Endothelial cell of umbilical vein (primary cell): ENCODE measurements around the gene ADGRB2. TPM values are rescaled to one million over a fixed set of nuclear protein-coding genes. Genes with fewer than 3 reads are reported as not detected.

Experiments
- BruUV-seq: library from RNA; stranded (reverse); fragments of 400-500 nt; replicated peaks from 2 replicates; lab custom pipeline; 2021; lab: Mats Ljungman, UMichigan
- CTCF ChIA-PET: fragments of 300-600, 350-600 bp; sonication (Branson Sonifier 250); formaldehyde crosslinking; loops from one replicate; lab custom pipeline; 2021; ENCODE audit warnings: antibody characterized with exemption, inconsistent platforms; lab: Charles Lee
- POLR2A ChIA-PET: fragments of 300-600, 350-600 bp; sonication (Branson Sonifier 250); formaldehyde crosslinking; loops from one replicate; lab custom pipeline; 2021; ENCODE audit warnings: antibody characterized with exemption, inconsistent platforms; lab: Charles Lee
- DNase-seq: peaks from one replicate; pipeline ENCODE4 v3.0.0-alpha.2; 2011; ENCODE audit warnings: low read depth, low spot score
- FAIRE-seq: peaks from 2 replicates; lab custom pipeline; 2011; peaks lifted over from hg19 to GRCh38; lab: Jason Lieb, UNC
- H2AFZ ChIP-seq: 2 replicates; pipeline ENCODE4 v1.6.0; 2012; ENCODE audit warnings: low read depth, low read length, control low read depth, inconsistent platforms
- H3K27ac ChIP-seq: 2 replicates; pipeline ENCODE4 v1.5.1; 2011; ENCODE audit warnings: low read depth, mild to moderate bottlenecking, control low read depth, low read length, moderate library complexity; ENCODE audit not compliant: insufficient read depth
- H3K27me3 ChIP-seq, 2 experiments: 2 replicates each; pipeline versions ENCODE4 v1.6.0 to v1.6.1; 2011; ENCODE audit warnings: low read length in 2 of 2, mixed read lengths in 1 of 2; ENCODE audit not compliant: control insufficient read depth in 2 of 2, insufficient read depth in 2 of 2
- H3K36me3 ChIP-seq, 2 experiments: 2 replicates in 1 of 2; 3 replicates in 1 of 2; pipeline ENCODE4 v1.5.1; 2011; ENCODE audit warnings: low read length in 2 of 2, mild to moderate bottlenecking in 1 of 2, moderate library complexity in 1 of 2; ENCODE audit not compliant: control insufficient read depth in 2 of 2, insufficient read depth in 2 of 2; ENCODE audit errors: extremely low read depth in 1 of 2
- H3K4me1 ChIP-seq: 3 replicates; pipeline ENCODE4 v1.5.1; 2011; ENCODE audit warnings: mild to moderate bottlenecking, low read length; ENCODE audit not compliant: control insufficient read depth, insufficient read depth; ENCODE audit errors: extremely low read depth
- H3K4me2 ChIP-seq: 2 replicates; pipeline ENCODE4 v1.6.1; 2011; ENCODE audit warnings: low read length, control low read depth, mixed read lengths; ENCODE audit not compliant: insufficient read depth
- H3K4me3 ChIP-seq, 3 experiments: fragments of 200-600 bp in 1 of 3; sonication (generic), shearing (Covaris generic) in 1 of 3; replicated peaks in 1 of 3; 2 replicates each; pipeline ENCODE4 v1.5.1; 2011 to 2016; ENCODE audit warnings: control low read depth in 3 of 3, low read length in 3 of 3, mild to moderate bottlenecking in 2 of 3, inconsistent platforms in 1 of 3, low read depth in 1 of 3, moderate library complexity in 1 of 3; ENCODE audit not compliant: insufficient read depth in 1 of 3
- H3K79me2 ChIP-seq: 2 replicates; pipeline ENCODE4 v1.6.0; 2012; ENCODE audit warnings: low read length, inconsistent platforms; ENCODE audit not compliant: control insufficient read depth, insufficient read depth
- H3K9ac ChIP-seq: replicated peaks from 2 replicates; pipeline ENCODE3; 2011; ENCODE audit warnings: low read length, control low read depth; ENCODE audit not compliant: insufficient read depth; ENCODE audit errors: extremely low read depth
- H3K9me1 ChIP-seq: replicated peaks from 3 replicates; pipeline ENCODE4 v1.6.0; 2011; ENCODE audit warnings: mild to moderate bottlenecking, low read length; ENCODE audit not compliant: control insufficient read depth, insufficient read depth; ENCODE audit errors: extremely low read depth
- H3K9me3 ChIP-seq: replicated peaks from 2 replicates; pipeline ENCODE4 v1.5.1; 2012; ENCODE audit warnings: low read length, inconsistent platforms; ENCODE audit not compliant: control insufficient read depth, insufficient read depth
- H4K20me1 ChIP-seq: replicated peaks from 2 replicates; pipeline ENCODE3; 2011; ENCODE audit warnings: mild to moderate bottlenecking, low read length; ENCODE audit not compliant: control insufficient read depth, insufficient read depth; ENCODE audit errors: extremely low read depth
- CTCF ChIP-seq, 2 donors: IDR thresholded peaks; 1 replicate in 1 of 2; 2 replicates in 1 of 2; pipeline ENCODE4 v1.5.1; 2011; ENCODE audit warnings: low read length in 2 of 2, mild to moderate bottlenecking in 2 of 2, moderate library complexity in 2 of 2, control low read depth in 1 of 2, inconsistent platforms in 1 of 2, low read depth in 1 of 2; ENCODE audit not compliant: insufficient read depth in 1 of 2; ENCODE audit errors: extremely low read depth in 1 of 2
- EZH2 ChIP-seq: IDR thresholded peaks from 2 replicates; pipeline ENCODE4 v1.6.1; 2012; ENCODE audit warnings: borderline replicate concordance, low read depth, mild to moderate bottlenecking, moderate library complexity, low read length, inconsistent platforms; ENCODE audit not compliant: severe bottlenecking
- FOS ChIP-seq: IDR thresholded peaks from 2 replicates; pipeline ENCODE4 v1.6.1; 2011; ENCODE audit warnings: mild to moderate bottlenecking, low read length, moderate library complexity, borderline replicate concordance; ENCODE audit not compliant: insufficient read depth
- GATA2 ChIP-seq: IDR thresholded peaks from 2 replicates; pipeline ENCODE4 v1.7.0; 2011; ENCODE audit warnings: low read depth, mild to moderate bottlenecking, moderate library complexity, mixed read lengths, low read length; ENCODE audit not compliant: insufficient read length, insufficient read depth
- JUN ChIP-seq: IDR thresholded peaks from 2 replicates; pipeline ENCODE4 v1.6.1; 2011; ENCODE audit warnings: borderline replicate concordance, low read depth; ENCODE audit not compliant: insufficient read length, insufficient read depth
- MAX ChIP-seq: IDR thresholded peaks from 2 replicates; pipeline ENCODE4 v1.6.1; 2011; ENCODE audit not compliant: insufficient read depth, insufficient read length
- MYC ChIP-seq: IDR thresholded peaks from one replicate; pipeline ENCODE4 v1.6.1; 2011; ENCODE audit warnings: mild to moderate bottlenecking, low read depth, low read length
- POLR2A ChIP-seq: IDR thresholded peaks from 2 replicates; pipeline ENCODE4 v1.6.1; 2012; ENCODE audit warnings: low read depth, mild to moderate bottlenecking, control low read depth, low read length
- POLR2AphosphoS5 ChIP-seq: IDR thresholded peaks from 2 replicates; pipeline ENCODE4 v1.6.1; 2012; ENCODE audit warnings: low read depth, mild to moderate bottlenecking, control low read depth, low read length, moderate library complexity; ENCODE audit not compliant: insufficient read depth
- dilution Hi-C: fragments of 300-500 bp; cut with MboI; formaldehyde crosslinking; loops from one replicate; pipeline ENCODE4 v1.15.0; 2019; ENCODE audit warnings: low sequenced_read_pairs; ENCODE audit not compliant: extremely low pct_ligation_motif_present
- intact Hi-C: fragments of 100-400 bp; cut with micrococcal nuclease; formaldehyde crosslinking; loops from one replicate; pipeline ENCODE4 v1.10.0; 2022
- polyA plus RNA-seq, 4 experiments: library from polyadenylated mRNA; depleted of rRNA in 3 of 4; stranded (reverse) in 3 of 4; unstranded in 1 of 4; fragments of >200 nt; gene quantifications; 2 replicates each; pipeline versions ENCODE4 v1.2.1 to v1.2.3, GENCODE V29; 2011 to 2012; ENCODE audit warnings: missing spikeins in 1 of 4
- total RNA-seq: library from RNA; stranded (reverse); gene quantifications from 2 replicates; pipeline ENCODE4 v1.2.3, GENCODE V29; 2021

ADGRB2 gene
- total and polyA plus RNA-seq, 2 donors (not counting 3 experiments of a cell fraction or from before 2014, with no cell fraction given) = 1.3 to 1.5 TPM

GRCh38 chr1:31735571-31735970 lies 28.6 kb downstream of the ADGRB2 start:
- Histone ChIP-seq H3K4me1 (no peaks in the 10 kb centered on the region), H3K4me3 (no peak overlapping the region), H3K4me2 (no peak overlapping the region), H2AFZ (no peak overlapping the region), H3K36me3 (no peaks in the 10 kb centered on the region), H3K9me3 (no peaks in the 10 kb centered on the region), H3K9me1 (no peaks in the 10 kb centered on the region), H4K20me1 (no peaks in the 10 kb centered on the region), H3K9ac (no peak overlapping the region), H3K27me3 (no peaks in the 10 kb centered on the region), H3K27ac (no peak overlapping the region), H3K79me2 (no peaks in the 10 kb centered on the region)
- POLR2A ChIA-PET = no interaction called here
- dilution Hi-C loops (no loop called here), intact Hi-C loops (loop anchor here (1.0 kb wide), 1 partner anchor 17 kb away; no protein-coding TSS in a partner anchor)
- no peak for DNase-seq
- CTCF ChIA-PET = interaction anchor here (0.9 to 3.0 kb wide), 6 partner anchors 10 to 66 kb away, joined by 3 to 36 read pairs (median 4); no protein-coding TSS in a partner anchor
- TF ChIP-seq CTCF (IDR thresholded peaks at IDR 0.05; ENCODE audit: extremely low read depth in 1 of 2, insufficient read depth in 1 of 2, low read depth in 1 of 2, low read length in 2 of 2) = no peak
- TF ChIP-seq POLR2AphosphoS5 = no peak
- TF ChIP-seq JUN = no peak
- TF ChIP-seq POLR2A = no peak
- no peak for TF ChIP-seq MYC
- TF ChIP-seq EZH2 = no peak
- TF ChIP-seq GATA2 = no peak
- TF ChIP-seq FOS = no peak
- no peak for TF ChIP-seq MAX
- no TSS peak for BruUV-seq
- no peak for FAIRE-seq
